ENCODE results near the gene AKR7A3. TPM values are rescaled to one million over a fixed set of nuclear protein-coding genes. Genes with fewer than 3 reads are reported as not detected.
"Not testable (repeated sequence)": the region's sequence is repeated elsewhere in the genome, so short reads cannot be mapped to it uniquely, and the experiment has no call there.

Gene AKR7A3
- total RNA-seq, 2 experiments from 2014 or later: 0.84 to 1.4 TPM

GRCh38 chr1:19260211-19261138 lies 28.1 kb downstream of the AKR7A3 start:
- intact Hi-C loops (cut with DNase I, micrococcal nuclease): no loop called here
- H3K4me1 Mint-ChIP-seq (ENCODE audit: low read depth): peaks cover 4% of the 10 kb centered on the region
- no peaks in the 10 kb centered on the region for H3K27me3 Mint-ChIP-seq
- H3K36me3 Mint-ChIP-seq (ENCODE audit: low read depth): peaks cover 45% of the 10 kb centered on the region
- Histone ChIP-seq H3K9me3 (ENCODE audit: control insufficient read depth in 1 of 2, insufficient read depth in 1 of 2, low read length in 2 of 2) (no peaks in the 10 kb centered on the region), H3K27ac (ENCODE audit: low read depth in 1 of 2, low read length in 2 of 2) (no peak overlapping the region), H3K4me1 (ENCODE audit: insufficient read depth, low read length) (no peaks in the 10 kb centered on the region), H3K27me3 (ENCODE audit: control insufficient read depth in 1 of 2, insufficient read depth in 2 of 2, low read length in 2 of 2) (no peaks in the 10 kb centered on the region), H3K4me3 (ENCODE audit: low read length) (no peak overlapping the region), H3K36me3 (ENCODE audit: insufficient read depth, low read length) (peaks cover 46% of the 10 kb centered on the region)
- H3K9me3 Mint-ChIP-seq: no peaks in the 10 kb centered on the region
- DNase-seq (no peak), ATAC-seq (ENCODE audit: poor library complexity) (no peak)
- CTCF ChIA-PET: no interaction called here
- TF ChIP-seq CTCF (IDR thresholded peaks at IDR 0.05): no peak
- no peak overlapping the region for H3K4me3 Mint-ChIP-seq
- no peak overlapping the region for H3K27ac Mint-ChIP-seq
- POLR2A ChIA-PET: no interaction called here

GRCh38 chr1:19258353-19258752 lies 30.2 kb downstream of the AKR7A3 start:
- ChIA-PET CTCF (no interaction called here), POLR2A (no interaction called here)
- Histone ChIP-seq H3K36me3 (ENCODE audit: insufficient read depth, low read length) (peaks cover 56% of the 10 kb centered on the region), H3K4me3 (ENCODE audit: low read length) (no peak overlapping the region), H3K9me3 (ENCODE audit: control insufficient read depth in 1 of 2, insufficient read depth in 1 of 2, low read length in 2 of 2) (no peaks in the 10 kb centered on the region), H3K4me1 (ENCODE audit: insufficient read depth, low read length) (peaks cover 12% of the 10 kb centered on the region), H3K27me3 (ENCODE audit: control insufficient read depth in 1 of 2, insufficient read depth in 2 of 2, low read length in 2 of 2) (no peaks in the 10 kb centered on the region), H3K27ac (ENCODE audit: low read depth in 1 of 2, low read length in 2 of 2) (no peak overlapping the region)
- H3K4me1 Mint-ChIP-seq (ENCODE audit: low read depth): peaks cover 8% of the 10 kb centered on the region
- no peak overlapping the region for H3K4me3 Mint-ChIP-seq
- no peak for DNase-seq
- H3K36me3 Mint-ChIP-seq (ENCODE audit: low read depth): peaks cover 55% of the 10 kb centered on the region
- ATAC-seq (ENCODE audit: poor library complexity): no peak
- H3K9me3 Mint-ChIP-seq: no peaks in the 10 kb centered on the region
- no peak overlapping the region for H3K27ac Mint-ChIP-seq
- intact Hi-C loops (cut with DNase I, micrococcal nuclease): no loop called here
- no peak for TF ChIP-seq CTCF (IDR thresholded peaks at IDR 0.05)
- no peaks in the 10 kb centered on the region for H3K27me3 Mint-ChIP-seq

- Histone ChIP-seq H3K27me3 (ENCODE audit: control insufficient read depth in 1 of 2, insufficient read depth in 2 of 2, low read length in 2 of 2) (no peaks in the 10 kb centered on the region), H3K27ac (ENCODE audit: low read depth in 1 of 2, low read length in 2 of 2) (no peak overlapping the region), H3K4me3 (ENCODE audit: low read length) (no peak overlapping the region), H3K9me3 (ENCODE audit: control insufficient read depth in 1 of 2, insufficient read depth in 1 of 2, low read length in 2 of 2) (no peaks in the 10 kb centered on the region), H3K36me3 (ENCODE audit: insufficient read depth, low read length) (peaks cover 56% of the 10 kb centered on the region), H3K4me1 (ENCODE audit: insufficient read depth, low read length) (peaks cover 22% of the 10 kb centered on the region)
- ChIA-PET POLR2A (no interaction called here), CTCF (interaction anchor here (0.6 to 1.2 kb wide), 2 partner anchors 15 to 16 kb away, joined by 3 read pairs; no protein-coding TSS in a partner anchor)
- no peaks in the 10 kb centered on the region for H3K27me3 Mint-ChIP-seq
- no peak for DNase-seq
- TF ChIP-seq CTCF (IDR thresholded peaks at IDR 0.05): no peak
- ATAC-seq (ENCODE audit: poor library complexity): no peak
- peak overlapping the region; percentile 27 for H3K27ac Mint-ChIP-seq
- H3K4me3 Mint-ChIP-seq: no peak overlapping the region
- H3K36me3 Mint-ChIP-seq (ENCODE audit: low read depth): peaks cover 59% of the 10 kb centered on the region
- H3K9me3 Mint-ChIP-seq: no peaks in the 10 kb centered on the region
- H3K4me1 Mint-ChIP-seq (ENCODE audit: low read depth): peaks cover 16% of the 10 kb centered on the region
- intact Hi-C loops (cut with DNase I, micrococcal nuclease): no loop called here
Observed at GRCh38 chr1:19257178-19257914, 31.2 kb downstream of the AKR7A3 start.

- H3K27me3 ChIP-seq (ENCODE audit: control insufficient read depth in 1 of 2, insufficient read depth in 2 of 2, low read length in 2 of 2); H3K27me3 Mint-ChIP-seq; H3K9me3 ChIP-seq (ENCODE audit: control insufficient read depth in 1 of 2, insufficient read depth in 1 of 2, low read length in 2 of 2); H3K27ac ChIP-seq (ENCODE audit: low read depth in 1 of 2, low read length in 2 of 2); H3K4me3 ChIP-seq (ENCODE audit: low read length); H3K4me3 Mint-ChIP-seq; H3K9me3 Mint-ChIP-seq; H3K27ac Mint-ChIP-seq; DNase-seq; intact Hi-C loops (cut with DNase I, micrococcal nuclease); ATAC-seq (ENCODE audit: poor library complexity): not testable (repeated sequence)
- POLR2A ChIA-PET: interaction anchor here (0.6 kb wide), 1 partner anchor 57 kb away, joined by 3 read pairs; no protein-coding TSS in a partner anchor
- peaks cover 26% of the 10 kb centered on the region for H3K4me1 Mint-ChIP-seq (ENCODE audit: low read depth)
- CTCF ChIA-PET: interaction anchor here (1.2 kb wide), 1 partner anchor 15 kb away, joined by 3 read pairs; no protein-coding TSS in a partner anchor
- peaks cover 56% of the 10 kb centered on the region for H3K36me3 ChIP-seq (ENCODE audit: insufficient read depth, low read length)
- peaks cover 59% of the 10 kb centered on the region for H3K36me3 Mint-ChIP-seq (ENCODE audit: low read depth)
- H3K4me1 ChIP-seq (ENCODE audit: insufficient read depth, low read length): peaks cover 29% of the 10 kb centered on the region
Observed at GRCh38 chr1:19256301-19256700, 32.3 kb downstream of the AKR7A3 start.
